Measurements from ENCODE around the gene PTPRA.
"Not testable (repeated sequence)": the region's sequence is repeated elsewhere in the genome, so short reads cannot be mapped to it uniquely, and the experiment has no call there.

Gene PTPRA

GRCh38 chr20:3071610-3072529 lies 198.6 kb downstream of the PTPRA start, which contains the start of gene OXT:
Gene OXT (plus strand): TSS chr20:3071620. CDS start chr20:3071656, 36 bp downstream.
- peak; percentile 33 to 52 (median 37) for DNase-seq (ENCODE audit: low read depth in 2 of 3, low spot score in 1 of 3)

- DNase-seq (ENCODE audit: low read depth in 2 of 3, low spot score in 1 of 3), result no peak
Observed at GRCh38 chr20:3072530-3073250, 199.4 kb downstream of the PTPRA start.

- DNase-seq (ENCODE audit: low read depth in 2 of 3, low spot score in 1 of 3), result not testable (repeated sequence)
Observed at GRCh38 chr20:3073251-3073643, 200.0 kb downstream of the PTPRA start.

GRCh38 chr20:3074812-3075211 lies 201.5 kb downstream of the PTPRA start:
- DNase-seq (ENCODE audit: low read depth in 2 of 3, low spot score in 1 of 3), result no peak

- DNase-seq (ENCODE audit: low read depth in 2 of 3, low spot score in 1 of 3), result not testable (repeated sequence)
Observed at GRCh38 chr20:3075315-3075714, 202.0 kb downstream of the PTPRA start.

- no peak for DNase-seq (ENCODE audit: low read depth in 2 of 3, low spot score in 1 of 3)
Observed at GRCh38 chr20:3077618-3078134, 204.4 kb downstream of the PTPRA start.

- DNase-seq (ENCODE audit: low read depth in 2 of 3, low spot score in 1 of 3), result no peak
Observed at GRCh38 chr20:3080939-3081388, 207.7 kb downstream of the PTPRA start.

GRCh38 chr20:3081641-3082040 lies 208.4 kb downstream of the PTPRA start:
- no peak for DNase-seq (ENCODE audit: low read depth in 2 of 3, low spot score in 1 of 3)

- DNase-seq (ENCODE audit: low read depth in 2 of 3, low spot score in 1 of 3), result no peak
Observed at GRCh38 chr20:3082306-3082951, 209.1 kb downstream of the PTPRA start.

- DNase-seq (ENCODE audit: low read depth in 2 of 3, low spot score in 1 of 3), result no peak
Observed at GRCh38 chr20:3082955-3083952, 210.0 kb downstream of the PTPRA start.

GRCh38 chr20:3084283-3084985 lies 211.2 kb downstream of the PTPRA start, which contains the start of gene AVP:
Gene AVP (minus strand): TSS chr20:3084724. CDS start chr20:3084674, 50 bp downstream.
- no peak for DNase-seq (ENCODE audit: low read depth in 2 of 3, low spot score in 1 of 3)

- no peak for DNase-seq (ENCODE audit: low read depth in 2 of 3, low spot score in 1 of 3)
Observed at GRCh38 chr20:3084986-3085360, 211.7 kb downstream of the PTPRA start.

GRCh38 chr20:3085571-3086072 lies 212.3 kb downstream of the PTPRA start:
- DNase-seq (ENCODE audit: low read depth in 2 of 3, low spot score in 1 of 3), result no peak

- DNase-seq (ENCODE audit: low read depth in 2 of 3, low spot score in 1 of 3), result no peak
Observed at GRCh38 chr20:3088031-3088430, 214.8 kb downstream of the PTPRA start.

Measured in stimulated activated CD4-positive, alpha-beta T cell treated with anti-CD3 and anti-CD28 coated beads, Interleukin-12 subunit alpha, Interleukin-12 subunit beta, amount 100 ng/mL, for 48 hours (primary cell).